Stimulated activated CD4-positive, alpha-beta T cell treated with anti-CD3 and anti-CD28 coated beads, Interleukin-12 subunit alpha, Interleukin-12 subunit beta, amount 100 ng/mL, for 24 hours (primary cell): ENCODE results near the gene RBPMS2.
A peak's percentile ranks its signal among the peaks of the same experiment; 100 is the strongest.

Source experiments
- DNase-seq, 2 experiments: peaks; one replicate each; pipeline ENCODE4 v3.0.0-alpha.2; 2020; ENCODE audit warnings: low read depth in 2 of 2

The RBPMS2 gene

GRCh38 chr15:64731012-64731804 is 44.2 kb downstream of the RBPMS2 start:
- DNase-seq = peak; percentile 69 to 91

GRCh38 chr15:64730151-64730550 is 45.2 kb downstream of the RBPMS2 start:
- no peak for DNase-seq

- DNase-seq = no peak
Measured at GRCh38 chr15:64720188-64720587, 55.2 kb downstream of the RBPMS2 start.

- DNase-seq = no peak
Measured at GRCh38 chr15:64717735-64718495, 57.5 kb downstream of the RBPMS2 start.

GRCh38 chr15:64717130-64717529 is 58.3 kb downstream of the RBPMS2 start:
- DNase-seq = no peak

- no peak for DNase-seq
Measured at GRCh38 chr15:64716452-64716851, 58.9 kb downstream of the RBPMS2 start.

GRCh38 chr15:64713592-64713991 is 61.8 kb downstream of the RBPMS2 start:
- no peak for DNase-seq

GRCh38 chr15:64712353-64712752 is 63.0 kb downstream of the RBPMS2 start:
- no peak for DNase-seq

GRCh38 chr15:64710676-64711428 is 64.5 kb downstream of the RBPMS2 start:
- DNase-seq = no peak

- DNase-seq = no peak
Measured at GRCh38 chr15:64706011-64706911, 69.1 kb downstream of the RBPMS2 start.

GRCh38 chr15:64705006-64705405 is 70.4 kb downstream of the RBPMS2 start:
- no peak for DNase-seq

GRCh38 chr15:64703632-64703959 is 71.8 kb downstream of the RBPMS2 start:
- no peak for DNase-seq

GRCh38 chr15:64702816-64703631 is 72.4 kb downstream of the RBPMS2 start:
- peak; percentile 90 to 96 for DNase-seq

GRCh38 chr15:64701482-64702184 is 73.8 kb downstream of the RBPMS2 start:
- no peak for DNase-seq

- DNase-seq = no peak
Measured at GRCh38 chr15:64701051-64701450, 74.3 kb downstream of the RBPMS2 start.

GRCh38 chr15:64699751-64700388 is 75.5 kb downstream of the RBPMS2 start:
- no peak for DNase-seq

GRCh38 chr15:64698823-64699222 is 76.6 kb downstream of the RBPMS2 start:
- DNase-seq = no peak

- peak in 1 of 2 experiments; percentile 22 for DNase-seq
Measured at GRCh38 chr15:64697911-64698369, 77.4 kb downstream of the RBPMS2 start.

- no peak for DNase-seq
Measured at GRCh38 chr15:64696481-64696880, 78.9 kb downstream of the RBPMS2 start.
